Panc1 (cell line): ENCODE results near the gene CEP68. TPM values are rescaled to one million over a fixed set of nuclear protein-coding genes. Genes with fewer than 3 reads are reported as not detected.

Experiments
- ATAC-seq: fragments of 200-7000 bp; cut with Tn5 transposase; 2 replicates; pipeline ENCODE4 v1.9.1; 2020; ENCODE audit warnings: mild to moderate bottlenecking, moderate library complexity
- BruUV-seq: library from RNA; stranded (reverse); fragments of 400-500 nt; replicated peaks from 2 replicates; lab custom pipeline; 2021; lab: Mats Ljungman, UMichigan
- CTCF ChIA-PET: fragments of 300-600 bp; sonication (Branson Sonifier 250); formaldehyde crosslinking; loops from one replicate; lab custom pipeline; 2022; ENCODE audit warnings: antibody characterized with exemption; lab: Charles Lee
- POLR2A ChIA-PET: fragments of 300-600 bp; sonication (Branson Sonifier 250); formaldehyde crosslinking; loops from one replicate; lab custom pipeline; 2022; ENCODE audit warnings: antibody characterized with exemption; lab: Charles Lee
- DNase-seq: peaks from one replicate; pipeline ENCODE4 v3.0.0-alpha.2; 2010; ENCODE audit warnings: low read depth, low spot score
- H3K27ac ChIP-seq: 2 replicates; pipeline ENCODE4 v1.5.1; 2011; ENCODE audit warnings: mild to moderate bottlenecking, low read length, inconsistent platforms
- H3K27me3 ChIP-seq: fragments of 200-500 bp; sonication (Bioruptor generic); 2 replicates; pipeline ENCODE4 v1.6.0; 2014; ENCODE audit warnings: low read length, inconsistent platforms; ENCODE audit not compliant: control insufficient read depth, insufficient read depth
- H3K36me3 ChIP-seq: fragments of 200-500 bp; sonication (Bioruptor generic); 2 replicates; pipeline ENCODE4 v1.5.1; 2014; ENCODE audit warnings: inconsistent platforms, mild to moderate bottlenecking, low read length, moderate library complexity; ENCODE audit not compliant: control insufficient read depth, insufficient read depth
- H3K4me1 ChIP-seq: 2 replicates; pipeline ENCODE4 v1.5.1; 2011; ENCODE audit warnings: inconsistent platforms, mild to moderate bottlenecking, low read length, moderate library complexity; ENCODE audit not compliant: control insufficient read depth, insufficient read depth
- H3K4me3 ChIP-seq, 2 experiments: 2 replicates each; pipeline ENCODE4 v1.5.1; 2011 to 2012; ENCODE audit warnings: low read depth in 2 of 2, low read length in 2 of 2, mild to moderate bottlenecking in 2 of 2, inconsistent platforms in 1 of 2, moderate library complexity in 1 of 2
- H3K9me3 ChIP-seq: fragments of 200-500 bp; sonication (Bioruptor generic); 2 replicates; pipeline ENCODE4 v1.5.1; 2014; ENCODE audit warnings: low read depth, mild to moderate bottlenecking, inconsistent platforms, low read length, moderate library complexity; ENCODE audit not compliant: control insufficient read depth, insufficient read depth
- POLR2AphosphoS5 ChIP-seq: IDR thresholded peaks from 2 replicates; pipeline ENCODE4 v1.6.1; 2012; ENCODE audit warnings: mild to moderate bottlenecking, low read depth, low read length, moderate library complexity
- SIN3A ChIP-seq: IDR thresholded peaks from 2 replicates; pipeline ENCODE4 v1.6.1; 2012; ENCODE audit warnings: low read depth, mild to moderate bottlenecking, low read length, moderate library complexity, borderline replicate concordance; ENCODE audit not compliant: insufficient read depth
- TCF7L2 ChIP-seq: IDR thresholded peaks from 2 replicates; pipeline ENCODE4 v1.6.1; 2011; ENCODE audit warnings: mild to moderate bottlenecking, low read depth, low read length, inconsistent platforms
- in situ Hi-C: cut with HindIII; loops from 2 replicates; pipeline ENCODE4 v1.10.0; 2016; ENCODE audit warnings: low sequenced_read_pairs, low pct_unique_long_range_greater_than_20kb
- intact Hi-C: fragments of 100-400 bp; cut with micrococcal nuclease; formaldehyde crosslinking; loops from one replicate; pipeline ENCODE4 v1.10.0; 2022; ENCODE audit not compliant: unreplicated experiment
- total RNA-seq: library from RNA; stranded (reverse); gene quantifications from one replicate; pipeline ENCODE4 v1.2.1, GENCODE V29; 2021; ENCODE audit not compliant: unreplicated experiment
- TF ChIP-seq, protein P1 (sequence below): fragments of 450-650 bp; IDR thresholded peaks from 2 replicates; pipeline ENCODE4 v1.5.1; 2017; ENCODE audit warnings: mild to moderate bottlenecking
- TF ChIP-seq, protein P2 (sequence below), 2 experiments: IDR thresholded peaks; 2 replicates each; pipeline ENCODE4 v1.6.1; 2011 to 2012; ENCODE audit warnings: low read depth in 2 of 2, control low read depth in 1 of 2, low read length in 1 of 2, mild to moderate bottlenecking in 1 of 2, moderate library complexity in 1 of 2; ENCODE audit not compliant: insufficient read depth in 1 of 2

Gene CEP68
- total RNA-seq, 1 experiment from 2014 or later: 13.3 TPM

DNA sequence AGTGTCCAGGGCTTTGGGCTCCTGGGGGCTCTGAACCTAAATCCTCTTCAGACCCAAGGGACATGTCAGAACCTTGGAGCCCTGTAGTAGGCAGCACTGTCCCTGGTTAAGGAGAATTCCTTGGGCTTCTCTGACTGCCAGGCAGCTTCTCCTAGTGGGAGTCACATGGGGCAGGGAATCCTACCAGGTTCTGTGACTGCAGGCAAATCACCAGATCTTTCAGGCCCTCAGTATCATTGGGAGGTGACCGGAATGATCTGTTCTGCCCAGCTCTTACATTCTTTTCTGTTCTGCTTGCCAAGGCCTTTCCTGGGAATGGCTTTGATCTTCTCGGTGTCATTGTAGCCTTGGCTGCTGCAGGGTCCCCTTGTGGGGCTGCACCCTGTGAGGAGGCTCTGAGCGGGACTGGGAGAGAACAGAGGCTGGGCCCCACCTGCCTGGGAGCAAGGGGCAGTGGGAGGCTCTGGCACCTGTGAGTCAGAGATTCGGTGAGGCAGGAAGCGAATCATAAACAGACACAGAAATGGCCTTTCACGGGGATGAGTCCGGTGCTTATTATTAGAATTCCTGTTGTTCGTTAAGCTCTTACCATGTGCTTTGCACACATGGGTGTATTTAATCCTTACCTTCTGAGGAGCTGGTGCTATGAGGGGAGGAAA is 14.1 kb downstream of the CEP68 start:
- no peaks in the 10 kb centered on the region for H3K27me3 ChIP-seq
- BruUV-seq: no TSS peak
- H3K4me3 ChIP-seq: no peak overlapping the region
- no peaks in the 10 kb centered on the region for H3K9me3 ChIP-seq
- ATAC-seq: peak; percentile 54
- intact Hi-C loops: loop anchor here (5.0 kb wide), 1 partner anchor 117 kb away; no protein-coding TSS in a partner anchor
- H3K27ac ChIP-seq: 0 out of 2 replicates have a peak overlapping the region, but pooled peaks have one; percentile 12
- peaks cover 4% of the 10 kb centered on the region; the same call in 1 of the 2 replicates for H3K36me3 ChIP-seq
- TF ChIP-seq, protein P1, sequence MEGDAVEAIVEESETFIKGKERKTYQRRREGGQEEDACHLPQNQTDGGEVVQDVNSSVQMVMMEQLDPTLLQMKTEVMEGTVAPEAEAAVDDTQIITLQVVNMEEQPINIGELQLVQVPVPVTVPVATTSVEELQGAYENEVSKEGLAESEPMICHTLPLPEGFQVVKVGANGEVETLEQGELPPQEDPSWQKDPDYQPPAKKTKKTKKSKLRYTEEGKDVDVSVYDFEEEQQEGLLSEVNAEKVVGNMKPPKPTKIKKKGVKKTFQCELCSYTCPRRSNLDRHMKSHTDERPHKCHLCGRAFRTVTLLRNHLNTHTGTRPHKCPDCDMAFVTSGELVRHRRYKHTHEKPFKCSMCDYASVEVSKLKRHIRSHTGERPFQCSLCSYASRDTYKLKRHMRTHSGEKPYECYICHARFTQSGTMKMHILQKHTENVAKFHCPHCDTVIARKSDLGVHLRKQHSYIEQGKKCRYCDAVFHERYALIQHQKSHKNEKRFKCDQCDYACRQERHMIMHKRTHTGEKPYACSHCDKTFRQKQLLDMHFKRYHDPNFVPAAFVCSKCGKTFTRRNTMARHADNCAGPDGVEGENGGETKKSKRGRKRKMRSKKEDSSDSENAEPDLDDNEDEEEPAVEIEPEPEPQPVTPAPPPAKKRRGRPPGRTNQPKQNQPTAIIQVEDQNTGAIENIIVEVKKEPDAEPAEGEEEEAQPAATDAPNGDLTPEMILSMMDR: peak; percentile 44
- no peak for TF ChIP-seq SIN3A
- ChIA-PET CTCF (interaction anchor here (0.5 kb wide), 2 partner anchors 60 to 153 kb away, joined by 3 to 6 read pairs; no protein-coding TSS in a partner anchor), POLR2A (interaction anchor here (0.5 kb wide), 1 partner anchor 14 kb away, joined by 4 read pairs; no protein-coding TSS in a partner anchor)
- DNase-seq: no peak
- H3K4me1 ChIP-seq: peaks cover 12% of the 10 kb centered on the region
- in situ Hi-C loops: no loop called here

DNA sequence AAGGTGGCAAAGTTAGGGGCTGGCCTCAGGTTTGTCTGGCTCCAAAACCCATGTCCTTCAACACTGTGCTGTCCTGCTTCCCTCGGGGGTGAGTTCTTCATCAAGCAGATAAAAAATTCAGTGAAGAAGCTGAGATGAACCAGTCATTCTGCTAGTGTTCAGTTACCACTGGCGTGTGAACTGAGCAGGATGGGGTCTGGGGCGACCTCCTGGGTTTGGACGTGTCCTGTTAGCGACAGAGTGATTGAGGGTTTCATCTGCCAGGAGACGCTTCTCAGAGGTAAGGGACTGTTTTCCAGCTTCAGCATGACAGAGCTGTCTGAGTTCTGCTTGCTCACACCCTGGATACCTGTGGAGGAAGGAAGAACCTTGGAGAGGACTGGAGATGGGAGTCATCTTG is 14.6 kb downstream of the CEP68 start:
- CTCF ChIA-PET: no interaction called here
- Histone ChIP-seq H3K27me3 (no peaks in the 10 kb centered on the region), H3K4me3 (no peak overlapping the region), H3K4me1 (peaks cover 15% of the 10 kb centered on the region), H3K27ac (no peak overlapping the region), H3K36me3 (peaks cover 4% of the 10 kb centered on the region; the same call in 1 of the 2 replicates), H3K9me3 (no peaks in the 10 kb centered on the region)
- intact Hi-C loops: loop anchor here (5.0 kb wide), 1 partner anchor 116 kb away; no protein-coding TSS in a partner anchor
- in situ Hi-C loops: no loop called here
- ATAC-seq (0 out of 2 replicates have a peak, but pooled peaks have one; percentile 4), DNase-seq (no peak)
- POLR2A ChIA-PET: no interaction called here
- TF ChIP-seq, protein P1: no peak
- TF ChIP-seq SIN3A (no peak), POLR2AphosphoS5 (no peak), TCF7L2 (no peak)
- TF ChIP-seq, protein P2, sequence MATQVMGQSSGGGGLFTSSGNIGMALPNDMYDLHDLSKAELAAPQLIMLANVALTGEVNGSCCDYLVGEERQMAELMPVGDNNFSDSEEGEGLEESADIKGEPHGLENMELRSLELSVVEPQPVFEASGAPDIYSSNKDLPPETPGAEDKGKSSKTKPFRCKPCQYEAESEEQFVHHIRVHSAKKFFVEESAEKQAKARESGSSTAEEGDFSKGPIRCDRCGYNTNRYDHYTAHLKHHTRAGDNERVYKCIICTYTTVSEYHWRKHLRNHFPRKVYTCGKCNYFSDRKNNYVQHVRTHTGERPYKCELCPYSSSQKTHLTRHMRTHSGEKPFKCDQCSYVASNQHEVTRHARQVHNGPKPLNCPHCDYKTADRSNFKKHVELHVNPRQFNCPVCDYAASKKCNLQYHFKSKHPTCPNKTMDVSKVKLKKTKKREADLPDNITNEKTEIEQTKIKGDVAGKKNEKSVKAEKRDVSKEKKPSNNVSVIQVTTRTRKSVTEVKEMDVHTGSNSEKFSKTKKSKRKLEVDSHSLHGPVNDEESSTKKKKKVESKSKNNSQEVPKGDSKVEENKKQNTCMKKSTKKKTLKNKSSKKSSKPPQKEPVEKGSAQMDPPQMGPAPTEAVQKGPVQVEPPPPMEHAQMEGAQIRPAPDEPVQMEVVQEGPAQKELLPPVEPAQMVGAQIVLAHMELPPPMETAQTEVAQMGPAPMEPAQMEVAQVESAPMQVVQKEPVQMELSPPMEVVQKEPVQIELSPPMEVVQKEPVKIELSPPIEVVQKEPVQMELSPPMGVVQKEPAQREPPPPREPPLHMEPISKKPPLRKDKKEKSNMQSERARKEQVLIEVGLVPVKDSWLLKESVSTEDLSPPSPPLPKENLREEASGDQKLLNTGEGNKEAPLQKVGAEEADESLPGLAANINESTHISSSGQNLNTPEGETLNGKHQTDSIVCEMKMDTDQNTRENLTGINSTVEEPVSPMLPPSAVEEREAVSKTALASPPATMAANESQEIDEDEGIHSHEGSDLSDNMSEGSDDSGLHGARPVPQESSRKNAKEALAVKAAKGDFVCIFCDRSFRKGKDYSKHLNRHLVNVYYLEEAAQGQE (IDR thresholded peaks at IDR 0.05; ENCODE audit: insufficient read depth in 1 of 2, low read depth in 2 of 2, low read length in 1 of 2): no peak
- no TSS peak for BruUV-seq
